NB4 (cell line): Measurements from ENCODE around the gene C4orf50.

Source experiments
- DNase-seq: peaks from one replicate; pipeline ENCODE4 v3.0.0; 2010; ENCODE audit warnings: low read depth
- H3K4me3 ChIP-seq: one replicate; pipeline ENCODE4 v1.5.1; 2011; ENCODE audit warnings: mild to moderate bottlenecking, low read depth, low read length, moderate library complexity
- CTCF ChIP-seq: IDR thresholded peaks from one replicate; pipeline ENCODE4 v1.5.1; 2012; ENCODE audit warnings: low read depth, low read length
- MYC ChIP-seq: IDR thresholded peaks from 2 replicates; pipeline ENCODE4 v1.6.1; 2011; ENCODE audit warnings: low read depth, low read length
- POLR2A ChIP-seq: IDR thresholded peaks from 2 replicates; pipeline ENCODE4 v1.6.1; 2011; ENCODE audit warnings: mild to moderate bottlenecking; ENCODE audit not compliant: insufficient read length; ENCODE audit errors: extremely low read depth
- TF ChIP-seq, protein P1 (sequence below): IDR thresholded peaks from 2 replicates; pipeline ENCODE4 v1.6.1; 2011; ENCODE audit warnings: low read depth, low read length

C4orf50 gene

GRCh38 chr4:5918331-5918985 lies 99.8 kb downstream of the C4orf50 start:
- TF ChIP-seq CTCF (no peak), MYC (no peak), POLR2A (no peak)
- TF ChIP-seq, protein P1, sequence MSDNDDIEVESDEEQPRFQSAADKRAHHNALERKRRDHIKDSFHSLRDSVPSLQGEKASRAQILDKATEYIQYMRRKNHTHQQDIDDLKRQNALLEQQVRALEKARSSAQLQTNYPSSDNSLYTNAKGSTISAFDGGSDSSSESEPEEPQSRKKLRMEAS = no peak
- no peak for DNase-seq
- H3K4me3 ChIP-seq = no peak overlapping the region

DNA sequence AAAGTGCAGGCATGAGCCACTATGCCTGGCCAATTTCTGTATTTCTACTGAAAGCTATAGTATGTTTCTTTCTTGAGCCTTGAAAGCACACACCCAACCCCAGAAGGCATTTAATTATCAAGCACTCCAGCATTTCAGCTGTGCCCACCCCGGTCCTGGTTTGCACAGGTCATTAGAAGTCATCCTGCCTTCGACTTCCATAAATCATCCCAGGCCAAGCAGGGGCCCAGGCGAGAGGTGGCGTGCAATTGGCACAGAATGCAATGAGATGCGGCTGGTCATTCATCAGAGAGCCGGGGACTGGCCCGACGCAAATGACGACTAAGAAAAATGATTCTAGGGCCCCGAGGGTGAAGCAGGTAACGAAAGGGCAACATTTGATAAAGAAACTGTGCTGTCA lies 100.6 kb downstream of the C4orf50 start:
- no peak overlapping the region for H3K4me3 ChIP-seq
- TF ChIP-seq CTCF (no peak), POLR2A (no peak), MYC (no peak)
- TF ChIP-seq, protein P1 = no peak
- DNase-seq = no peak

DNA sequence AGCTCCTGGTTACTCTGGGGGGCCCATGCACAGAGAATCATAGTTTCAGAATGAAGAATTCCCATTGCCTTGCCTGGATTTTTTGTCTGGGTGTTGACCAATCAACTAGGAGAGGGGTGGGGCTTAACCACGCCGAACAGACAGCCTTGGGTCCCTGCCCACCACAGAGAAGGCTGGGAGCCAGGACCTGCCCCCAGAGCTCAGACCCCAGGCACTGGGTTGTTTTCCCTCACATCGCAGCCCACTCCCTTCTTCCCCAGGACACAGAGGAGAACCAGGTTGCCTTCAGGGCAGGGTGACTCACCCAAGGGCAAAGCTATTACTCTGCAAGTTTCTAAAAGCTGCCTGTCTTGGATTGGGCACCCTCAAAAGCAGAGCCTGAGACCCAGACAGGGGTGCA lies 102.0 kb downstream of the C4orf50 start:
- no peak for DNase-seq
- TF ChIP-seq POLR2A (no peak), CTCF (no peak), MYC (no peak)
- TF ChIP-seq, protein P1 = no peak

DNA sequence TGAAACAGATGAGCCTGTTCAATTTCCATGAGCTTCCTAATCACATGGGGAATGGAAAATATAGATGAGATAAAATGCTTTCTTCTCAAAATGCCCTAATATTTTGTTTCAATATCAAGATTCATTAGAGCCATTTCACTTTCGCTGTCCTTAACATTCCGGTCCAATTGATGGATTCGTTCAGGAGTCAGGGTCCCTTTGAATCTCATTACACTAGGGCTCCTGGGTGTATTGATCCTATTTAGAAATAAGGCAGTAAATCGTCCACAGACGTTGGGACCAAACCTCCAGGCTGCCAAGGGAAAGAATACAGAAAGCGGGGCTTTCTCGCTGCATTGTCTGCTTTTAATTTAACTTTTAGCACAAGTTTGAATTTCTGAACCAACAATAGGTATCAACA lies 104.8 kb downstream of the C4orf50 start:
- no peak for DNase-seq
- TF ChIP-seq, protein P1 = no peak
- no peak for TF ChIP-seq CTCF
- TF ChIP-seq POLR2A = no peak
- TF ChIP-seq MYC = no peak
- no peak overlapping the region for H3K4me3 ChIP-seq

More for the DNA sequence above, 102.0 kb downstream of the C4orf50 start:
- H3K4me3 ChIP-seq = no peak overlapping the region

GRCh38 chr4:5912614-5913019 lies 105.6 kb downstream of the C4orf50 start:
- TF ChIP-seq MYC = no peak
- no peak for TF ChIP-seq POLR2A
- TF ChIP-seq, protein P1 = no peak
- TF ChIP-seq CTCF = no peak
- DNase-seq = no peak
- no peak overlapping the region for H3K4me3 ChIP-seq

- TF ChIP-seq MYC = no peak
- TF ChIP-seq CTCF = no peak
- TF ChIP-seq, protein P1 = no peak
- no peak for TF ChIP-seq POLR2A
- no peak overlapping the region for H3K4me3 ChIP-seq
- DNase-seq = no peak
Measured at GRCh38 chr4:5908876-5909427, 109.3 kb downstream of the C4orf50 start.
